Pancreas (tissue), 10 donors: ENCODE measurements around the gene NTMT1. TPM values are rescaled to one million over a fixed set of nuclear protein-coding genes. Genes with fewer than 3 reads are reported as not detected.
"Not testable (repeated sequence)": the region's sequence is repeated elsewhere in the genome, so short reads cannot be mapped to it uniquely, and the experiment has no call there.

ENCODE experiments used
- ATAC-seq, 4 donors: fragments of 200-7000 bp; cut with Tn5 transposase; one replicate each; pipeline versions ENCODE4 v1.8.0 to v1.9.1; 2020; ENCODE audit warnings: mild to moderate bottlenecking in 4 of 4, moderate library complexity in 4 of 4
- DNase-seq, 6 donors: peaks; one replicate each; pipeline ENCODE4 v3.0.0-alpha.2; 2020
- FAIRE-seq: peaks from 2 replicates; lab custom pipeline; 2012; peaks lifted over from hg19 to GRCh38; lab: Jason Lieb, UNC
- H3K27ac ChIP-seq, 4 donors: fragments of 200-600 bp; sonication (generic); 1 replicate in 3 of 4; 2 replicates in 1 of 4; pipeline versions ENCODE4 v1.5.0 to v1.8.0; 2020
- H3K27me3 ChIP-seq, 4 donors: fragments of 200-600 bp; one replicate each; pipeline ENCODE4 v1.8.0; 2021
- H3K36me3 ChIP-seq, 3 donors: fragments of 200-600 bp; sonication (generic) in 1 of 3; one replicate each; pipeline versions ENCODE4 v1.5.0 to v1.8.0; 2020 to 2021
- H3K4me1 ChIP-seq, 3 donors: fragments of 200-600 bp; one replicate each; pipeline ENCODE4 v1.8.0; 2021
- H3K4me3 ChIP-seq, 4 donors: fragments of 200-600 bp; sonication (generic) in 2 of 4; one replicate each; pipeline versions ENCODE4 v1.5.0 to v1.8.0; 2020 to 2021
- H3K9me3 ChIP-seq, 4 donors: fragments of 200-600 bp; one replicate each; pipeline ENCODE4 v1.8.0; 2021
- WGBS, 2 donors: extraction: QIAGEN DNeasy Blood & Tissue Kit; methylation state at CpG; one replicate each; pipeline ENCODE4 v1.1.7; 2013; 5-methylcytosine and 5-hydroxymethylcytosine counted together
- intact Hi-C, 3 donors: fragments of 100-400 bp; cut with DNase I; formaldehyde crosslinking; loops; one replicate each; pipeline versions ENCODE4 v1.11.1 to v1.14.2; 2022
- polyA plus RNA-seq, 2 donors: library from polyadenylated mRNA; stranded (reverse); fragments of 200-250 nt; gene quantifications; one replicate each; pipeline ENCODE4 v1.2.3, GENCODE V29; 2013
- total RNA-seq, 6 donors: library from RNA; stranded (reverse); fragmentation: NEBNext Ultra II Directional in 4 of 6; extraction: Animal tissue kit (Norgen Biotek cat#: 25700) in 4 of 6; gene quantifications; one replicate each; pipeline versions ENCODE4 v1.2.1 to v1.2.4, GENCODE V29; 2021 to 2023
- TF ChIP-seq, protein P1 (sequence below), 4 donors: fragments of 200-600 bp; sonication (generic) in 3 of 4; IDR thresholded peaks; one replicate each; pipeline versions ENCODE4 v1.5.0 to v1.8.0; 2021; ENCODE audit warnings: antibody characterized with exemption in 4 of 4
- donor health status: healthy with polysubstance abuse.
- donor health status: DM: no; HTN: no; CAD: no; lungs with moderate emphysema.
- donor health status: DM: no; HTN: no; CAD: no.
- donor health status: control.
- donor health status: control.
- donor health status: Bipolar disorder and iron deficiency.
- donor health status: DM: yes; HTN: yes; CAD: no.
- donor health status: DM: no; HTN: no; CAD: no.
- donor health status: DM: no; HTN: no; CAD: no.
- donor health status: DM: yes; HTN: yes; CAD: no.

Gene NTMT1
- total and polyA plus RNA-seq, 8 donors, result 11.3 to 29.0 (median 17.2) TPM

DNA sequence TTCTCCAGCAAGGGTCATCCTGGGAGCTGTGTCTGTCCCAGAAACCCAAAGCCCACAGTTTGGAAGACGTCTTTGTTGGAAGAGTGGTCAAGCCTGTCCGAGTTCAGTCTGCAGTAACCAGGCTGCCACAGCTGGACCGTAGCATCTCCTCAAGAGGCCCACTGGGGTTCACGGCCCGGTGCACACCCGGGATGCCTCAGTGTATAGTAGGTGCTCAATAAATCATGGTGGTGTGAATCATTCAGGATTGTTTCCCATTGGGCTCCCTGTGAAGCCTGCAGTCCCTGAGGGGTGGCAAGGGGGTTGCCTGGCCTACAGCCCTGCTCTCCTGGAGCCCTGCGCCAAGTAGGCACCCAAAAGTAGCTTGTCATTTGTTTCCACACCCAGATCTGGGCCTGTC, 29.2 kb downstream of the NTMT1 start:
- DNase-seq (no peak), ATAC-seq (no peak), FAIRE-seq (no peak)
- TF ChIP-seq, protein P1, sequence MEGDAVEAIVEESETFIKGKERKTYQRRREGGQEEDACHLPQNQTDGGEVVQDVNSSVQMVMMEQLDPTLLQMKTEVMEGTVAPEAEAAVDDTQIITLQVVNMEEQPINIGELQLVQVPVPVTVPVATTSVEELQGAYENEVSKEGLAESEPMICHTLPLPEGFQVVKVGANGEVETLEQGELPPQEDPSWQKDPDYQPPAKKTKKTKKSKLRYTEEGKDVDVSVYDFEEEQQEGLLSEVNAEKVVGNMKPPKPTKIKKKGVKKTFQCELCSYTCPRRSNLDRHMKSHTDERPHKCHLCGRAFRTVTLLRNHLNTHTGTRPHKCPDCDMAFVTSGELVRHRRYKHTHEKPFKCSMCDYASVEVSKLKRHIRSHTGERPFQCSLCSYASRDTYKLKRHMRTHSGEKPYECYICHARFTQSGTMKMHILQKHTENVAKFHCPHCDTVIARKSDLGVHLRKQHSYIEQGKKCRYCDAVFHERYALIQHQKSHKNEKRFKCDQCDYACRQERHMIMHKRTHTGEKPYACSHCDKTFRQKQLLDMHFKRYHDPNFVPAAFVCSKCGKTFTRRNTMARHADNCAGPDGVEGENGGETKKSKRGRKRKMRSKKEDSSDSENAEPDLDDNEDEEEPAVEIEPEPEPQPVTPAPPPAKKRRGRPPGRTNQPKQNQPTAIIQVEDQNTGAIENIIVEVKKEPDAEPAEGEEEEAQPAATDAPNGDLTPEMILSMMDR (IDR thresholded peaks at IDR 0.05), result no peak
- no peaks in the 10 kb centered on the region for H3K27me3 ChIP-seq
- H3K4me1 ChIP-seq, result no peaks in the 10 kb centered on the region
- intact Hi-C loops, result no loop called here
- no peak overlapping the region for H3K4me3 ChIP-seq
- no peaks in the 10 kb centered on the region for H3K9me3 ChIP-seq
- 83 to 97% methylated on average over 7 of the region's 7 CpGs for WGBS, 2 donors
- H3K36me3 ChIP-seq, result no peaks in the 10 kb centered on the region
- H3K27ac ChIP-seq, result no peak overlapping the region

DNA sequence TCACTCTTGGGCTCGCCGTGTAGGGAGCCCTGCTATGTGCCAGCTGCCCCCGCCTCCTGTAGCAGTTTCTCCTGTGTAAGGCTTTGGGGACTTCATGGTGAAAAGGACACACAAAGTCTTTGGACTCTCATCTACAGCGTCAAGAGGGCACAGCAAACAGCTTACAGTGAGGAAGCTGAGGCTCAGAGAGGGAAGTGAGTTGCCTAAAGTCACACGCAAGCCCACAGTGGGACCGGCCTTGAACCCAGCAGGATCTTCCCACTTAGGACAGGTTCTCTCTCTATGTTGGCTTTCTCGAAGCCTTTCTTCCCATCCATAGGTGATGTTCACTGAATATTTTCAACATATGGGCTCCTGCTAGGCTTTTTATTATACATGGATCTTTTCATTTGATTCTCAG, 29.7 kb downstream of the NTMT1 start:
- H3K27me3 ChIP-seq, result no peaks in the 10 kb centered on the region
- H3K4me3 ChIP-seq, result no peak overlapping the region
- no peaks in the 10 kb centered on the region for H3K36me3 ChIP-seq
- FAIRE-seq, result no peak
- no peaks in the 10 kb centered on the region for H3K4me1 ChIP-seq
- intact Hi-C loops, result no loop called here
- 82 to 83% methylated on average over 7 of the region's 7 CpGs for WGBS, 2 donors
- H3K27ac ChIP-seq, result no peak overlapping the region
- DNase-seq, result no peak
- TF ChIP-seq, protein P1 (IDR thresholded peaks at IDR 0.05), result no peak
- H3K9me3 ChIP-seq, result no peaks in the 10 kb centered on the region
- ATAC-seq, result no peak

DNA sequence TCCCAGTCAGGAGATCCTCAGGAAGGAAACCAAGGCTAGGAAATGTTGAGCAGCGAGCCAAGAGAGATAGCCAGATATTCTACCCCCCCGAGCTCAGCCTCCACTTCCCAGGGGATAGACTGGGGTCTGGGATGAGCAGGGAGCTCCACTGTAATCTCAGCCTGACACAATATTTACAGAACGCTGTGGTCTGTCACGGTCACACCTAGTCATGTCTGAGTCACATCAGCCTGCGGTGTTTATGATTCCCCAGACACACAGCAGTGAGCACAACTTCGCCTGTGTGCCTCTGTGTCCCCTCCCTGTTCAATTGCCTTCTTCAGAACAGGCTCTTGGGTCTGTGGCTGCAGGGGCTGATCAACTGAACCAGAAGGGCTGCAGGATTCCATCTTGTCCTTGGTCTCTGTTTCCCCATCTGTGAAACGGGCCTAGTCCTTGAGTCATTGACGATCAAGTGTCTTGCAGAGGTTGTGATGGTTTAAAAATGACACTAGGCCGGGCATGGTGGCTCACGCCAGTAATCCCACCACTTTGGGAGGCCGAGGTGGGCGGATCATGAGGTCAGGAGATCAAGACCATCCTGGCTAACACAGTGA, 30.9 kb downstream of the NTMT1 start:
- no peak for ATAC-seq

DNA sequence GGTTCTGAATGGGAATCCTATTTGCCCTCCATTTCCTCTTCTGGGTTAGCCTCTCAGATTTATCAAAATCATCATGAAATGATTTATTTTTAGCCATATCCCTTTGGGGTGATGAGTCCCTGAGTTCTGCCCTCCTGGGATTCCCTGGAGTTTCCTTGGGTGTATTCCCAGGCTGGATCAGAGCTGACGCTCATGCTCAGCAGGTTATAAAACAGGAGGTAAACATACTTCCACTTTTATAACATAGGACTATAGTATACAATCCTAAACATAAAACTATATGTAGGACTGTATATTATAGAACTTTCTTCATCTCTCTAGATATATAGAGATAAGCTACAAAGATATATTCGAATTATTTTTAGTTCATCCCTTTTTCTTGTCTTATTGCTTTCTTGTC, 35.1 kb downstream of the NTMT1 start:
- intact Hi-C loops, result no loop called here
- TF ChIP-seq, protein P1 (IDR thresholded peaks at IDR 0.05), result no peak
- H3K9me3 ChIP-seq, result no peaks in the 10 kb centered on the region
- 65 to 82% methylated on average over 2 of the region's 2 CpGs for WGBS, 2 donors
- no peak overlapping the region for H3K4me3 ChIP-seq
- no peak overlapping the region for H3K27ac ChIP-seq
- FAIRE-seq (no peak), DNase-seq (no peak), ATAC-seq (no peak)
- no peaks in the 10 kb centered on the region for H3K27me3 ChIP-seq
- H3K36me3 ChIP-seq, result no peaks in the 10 kb centered on the region
- no peaks in the 10 kb centered on the region for H3K4me1 ChIP-seq

More for the DNA sequence above, 30.9 kb downstream of the NTMT1 start:
- TF ChIP-seq, protein P1 (IDR thresholded peaks at IDR 0.05), result no peak
- Histone ChIP-seq H3K27me3 (no peaks in the 10 kb centered on the region), H3K27ac (no peak overlapping the region), H3K36me3 (no peaks in the 10 kb centered on the region), H3K4me3 (no peak overlapping the region), H3K9me3 (no peaks in the 10 kb centered on the region), H3K4me1 (no peaks in the 10 kb centered on the region)
- intact Hi-C loops, result no loop called here
- 54 to 70% methylated on average over 12 of the region's 12 CpGs for WGBS, 2 donors
- DNase-seq (no peak), FAIRE-seq (no peak)

DNA sequence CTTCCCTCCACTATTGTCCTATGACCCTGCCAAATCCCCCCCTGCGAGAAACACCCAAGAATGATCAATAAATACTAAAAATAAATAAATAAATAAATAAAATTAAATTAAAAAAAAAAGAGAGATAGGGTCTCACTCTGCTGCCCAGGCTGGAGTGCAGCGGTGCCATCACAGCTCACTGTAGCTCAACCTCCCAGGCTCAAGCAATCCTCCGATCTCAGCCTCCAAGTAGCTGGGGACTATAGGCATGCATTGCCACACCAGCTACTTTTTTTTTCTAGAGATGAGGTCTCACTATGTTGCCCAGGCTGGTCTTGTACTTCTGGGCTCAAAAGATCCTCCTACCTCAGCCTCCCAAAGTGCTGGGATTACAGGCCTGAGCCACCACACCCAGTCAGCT, 36.3 kb downstream of the NTMT1 start:
- 61 to 69% methylated on average over 3 of the region's 3 CpGs for WGBS, 2 donors
- H3K4me1 ChIP-seq, H3K27me3 ChIP-seq, H3K9me3 ChIP-seq, H3K4me3 ChIP-seq, H3K36me3 ChIP-seq, intact Hi-C loops, FAIRE-seq, H3K27ac ChIP-seq, DNase-seq, ATAC-seq: not testable (repeated sequence)
